ENCODE results near the gene DUSP11.
A peak's percentile ranks its signal among the peaks of the same experiment; 100 is the strongest.
"Not testable (repeated sequence)": the region's sequence is repeated elsewhere in the genome, so short reads cannot be mapped to it uniquely, and the experiment has no call there.

DUSP11 gene

DNA sequence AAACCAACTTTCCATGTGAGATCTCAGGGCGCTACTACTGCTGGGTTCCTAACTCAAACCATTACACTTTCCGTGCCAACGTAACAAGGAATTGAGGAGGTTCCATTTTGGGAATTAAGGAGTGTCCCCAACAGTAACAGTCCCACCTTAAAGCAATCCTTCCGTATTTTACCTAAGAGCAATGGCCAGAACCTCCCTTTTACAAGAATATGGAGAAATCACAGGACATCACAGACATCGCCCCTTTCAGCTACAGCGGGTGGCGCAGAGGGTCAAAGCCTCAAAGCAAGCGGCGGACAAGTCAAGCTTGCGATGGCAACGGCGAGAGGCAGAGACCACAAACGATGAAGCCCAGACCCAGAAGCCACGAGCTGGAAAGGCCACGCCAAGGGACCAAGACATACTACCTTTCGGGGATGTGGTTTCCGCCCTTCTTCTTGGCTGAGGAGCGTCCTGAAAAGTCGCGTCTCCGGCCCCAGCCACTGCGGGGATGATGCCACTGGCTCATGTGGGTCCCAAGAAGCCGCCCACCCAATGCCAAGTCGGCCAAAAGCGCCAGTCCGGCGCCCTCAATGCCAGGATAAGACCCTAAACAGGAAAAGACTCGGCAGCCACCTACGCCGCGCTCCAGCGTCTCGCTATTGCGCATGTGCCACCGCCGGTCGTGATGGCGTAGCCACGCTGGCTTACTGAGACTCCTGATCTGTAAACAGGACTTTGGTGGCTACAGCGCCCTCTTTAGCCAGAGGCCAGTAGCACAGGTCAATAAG is at the start of gene DUSP11:
TSS of gene DUSP11 (minus strand) at position 637 of the 770 bp plus-strand sequence. CDS start at position 508, 129 bp downstream.
- DNase-seq = peak; percentile 72 to 85

GRCh38 chr2:73828818-73829570 is 49.1 kb upstream of the DUSP11 start, which contains the start of gene STAMBP:
Gene STAMBP, plus strand, starts transcription at chr2:73828961. Its CDS starts 1,896 bp downstream, at chr2:73830857.
- peak; percentile 56 to 78 for DNase-seq

GRCh38 chr2:73828389-73828817 is 48.5 kb upstream of the DUSP11 start:
- no peak for DNase-seq

DNA sequence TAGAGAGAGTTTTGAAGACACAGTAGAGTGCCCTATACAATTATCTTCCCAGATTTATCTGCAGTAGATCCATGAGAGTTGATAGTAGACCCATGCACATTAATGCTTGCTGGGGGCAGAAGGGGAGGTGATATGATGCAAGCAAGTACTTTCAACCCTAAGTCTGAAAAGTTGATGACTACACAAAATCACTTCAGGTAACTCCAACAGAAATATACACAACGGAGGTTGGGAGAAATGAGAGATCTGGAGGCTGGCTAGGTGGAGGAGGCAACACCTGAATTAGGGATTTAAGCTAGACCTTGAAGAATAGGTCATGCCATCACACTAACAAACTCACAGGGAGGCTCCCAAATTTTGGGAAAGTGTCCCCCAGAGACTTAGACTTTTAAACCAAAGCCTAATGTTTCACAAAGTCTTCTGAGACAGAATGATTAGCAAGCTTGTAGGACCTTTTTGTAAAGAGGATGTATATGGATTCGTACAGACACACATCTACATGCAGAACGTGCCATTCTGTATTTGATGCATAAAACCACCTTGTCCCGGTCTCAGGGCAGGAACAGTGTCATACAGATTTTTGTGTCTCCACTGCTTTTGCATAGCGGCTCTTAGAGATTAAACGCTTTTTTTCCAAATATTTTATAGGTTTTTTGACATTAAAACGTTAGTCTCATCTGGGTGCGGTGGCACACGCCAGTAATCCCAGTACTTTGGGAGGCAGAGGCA is 47.9 kb upstream of the DUSP11 start:
- no peak for DNase-seq

DNA sequence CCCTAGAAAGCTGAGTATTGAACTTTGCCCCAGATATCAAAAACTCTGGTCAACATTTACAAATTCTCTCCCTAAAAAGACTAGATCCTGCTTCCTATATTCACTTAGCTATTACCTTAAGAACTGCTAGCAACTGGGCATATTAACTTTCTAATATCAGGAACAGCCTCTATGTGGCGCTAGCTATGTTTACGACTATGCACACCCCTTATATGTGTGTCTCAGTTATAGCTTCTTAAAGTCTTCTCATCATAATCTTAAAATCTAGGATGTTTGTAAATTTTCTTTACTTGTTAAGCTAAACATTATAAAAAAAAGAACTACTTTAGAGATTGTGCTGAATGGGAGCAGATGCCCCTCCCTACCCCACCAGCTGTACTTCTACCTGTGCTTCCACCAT is 47.1 kb upstream of the DUSP11 start:
- no peak for DNase-seq

DNA sequence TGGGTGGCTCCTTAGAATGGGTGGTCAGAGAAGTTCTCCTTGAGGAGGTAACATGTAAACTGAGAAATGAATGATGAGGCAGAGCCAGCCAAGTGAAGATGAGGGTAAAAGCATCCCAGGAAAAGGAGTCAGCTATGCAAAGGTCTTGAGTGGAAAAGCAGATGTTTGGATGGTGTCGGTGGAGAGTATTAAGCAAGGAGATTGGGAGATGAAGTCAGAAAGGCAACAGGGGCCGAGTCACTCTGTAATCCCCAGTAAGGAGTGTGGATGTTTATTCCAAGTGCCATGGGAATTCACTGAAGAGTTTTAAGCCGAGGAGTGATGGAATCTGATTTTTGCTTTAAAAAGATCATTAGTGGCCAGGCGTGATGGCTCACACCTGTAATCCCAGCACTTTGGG is 45.5 kb upstream of the DUSP11 start:
- no peak for DNase-seq

GRCh38 chr2:73823916-73824523 is 44.1 kb upstream of the DUSP11 start:
- peak in 1 of 2 experiments; percentile 17 for DNase-seq

- DNase-seq = no peak
Observed at GRCh38 chr2:73823416-73823815, 43.5 kb upstream of the DUSP11 start.

GRCh38 chr2:73822991-73823390 is 43.1 kb upstream of the DUSP11 start:
- no peak for DNase-seq

- no peak for DNase-seq
Observed at GRCh38 chr2:73822276-73822675, 42.4 kb upstream of the DUSP11 start.

DNA sequence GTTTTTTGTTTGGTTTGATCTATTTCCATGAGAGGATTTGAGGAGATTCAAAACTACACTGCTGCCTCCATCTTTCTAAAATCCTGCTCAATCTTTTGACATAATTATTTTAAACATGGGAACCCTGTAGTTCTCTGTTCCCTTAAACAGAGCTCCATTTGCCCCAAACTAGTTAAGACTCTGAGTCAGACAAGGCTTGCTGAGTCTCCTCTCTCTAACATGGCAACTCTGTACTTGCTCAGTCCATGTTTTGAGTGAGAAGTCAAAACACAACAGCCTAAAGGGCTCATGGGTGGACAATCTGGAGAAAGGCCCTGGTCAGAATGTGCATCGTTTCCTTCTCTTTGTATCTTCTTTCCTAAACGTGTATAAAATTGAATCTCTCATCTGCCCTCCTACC is 41.8 kb upstream of the DUSP11 start:
- no peak for DNase-seq

- DNase-seq = no peak
Observed at GRCh38 chr2:73821227-73821626, 41.3 kb upstream of the DUSP11 start.

DNA sequence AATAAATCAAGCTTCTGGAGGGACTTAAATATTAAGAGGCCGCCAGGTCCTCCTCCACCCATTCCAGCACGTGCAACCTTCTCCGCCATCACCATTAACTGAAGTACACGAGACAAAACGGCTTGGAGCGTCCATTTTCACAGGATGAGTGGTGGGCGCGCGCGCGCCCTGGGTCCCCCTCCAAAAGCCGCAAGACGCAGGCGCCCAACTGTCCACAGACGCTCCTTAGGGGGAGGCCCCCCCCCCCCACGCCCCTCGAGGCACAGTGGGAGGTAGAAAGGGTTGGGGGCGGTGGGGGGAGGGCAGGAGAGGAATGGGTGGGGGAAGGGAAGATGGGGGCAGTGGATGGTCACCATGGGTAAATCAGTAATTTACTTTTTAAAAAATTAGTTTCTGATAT is 38.4 kb upstream of the DUSP11 start:
- DNase-seq = no peak

GRCh38 chr2:73812635-73813034 is 32.7 kb upstream of the DUSP11 start:
- no peak for DNase-seq

DNA sequence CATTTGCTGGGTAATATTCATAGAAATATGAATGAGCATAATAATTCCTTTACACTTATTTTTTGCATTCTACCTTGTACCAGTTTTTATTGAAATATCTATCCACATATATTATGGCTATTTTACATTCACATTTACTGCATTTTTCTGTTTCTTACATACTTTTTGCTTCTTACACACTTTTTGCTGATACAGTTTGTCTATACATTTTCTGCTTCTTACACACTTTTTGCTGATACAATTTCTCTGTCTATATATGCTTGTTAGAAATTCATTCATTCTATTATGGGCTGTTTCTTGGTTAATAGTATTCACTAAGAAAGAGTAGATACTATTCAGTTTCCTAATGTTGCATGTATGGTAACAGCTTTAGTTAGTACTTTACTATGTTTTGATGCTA is 32.0 kb upstream of the DUSP11 start:
- DNase-seq = no peak

- DNase-seq = not testable (repeated sequence)
Observed at GRCh38 chr2:73783883-73784282, 4.0 kb upstream of the DUSP11 start, which contains the start of gene C2orf78. Gene C2orf78, plus strand, starts transcription at chr2:73784183. Its CDS starts 127 bp downstream, at chr2:73784310.

DNA sequence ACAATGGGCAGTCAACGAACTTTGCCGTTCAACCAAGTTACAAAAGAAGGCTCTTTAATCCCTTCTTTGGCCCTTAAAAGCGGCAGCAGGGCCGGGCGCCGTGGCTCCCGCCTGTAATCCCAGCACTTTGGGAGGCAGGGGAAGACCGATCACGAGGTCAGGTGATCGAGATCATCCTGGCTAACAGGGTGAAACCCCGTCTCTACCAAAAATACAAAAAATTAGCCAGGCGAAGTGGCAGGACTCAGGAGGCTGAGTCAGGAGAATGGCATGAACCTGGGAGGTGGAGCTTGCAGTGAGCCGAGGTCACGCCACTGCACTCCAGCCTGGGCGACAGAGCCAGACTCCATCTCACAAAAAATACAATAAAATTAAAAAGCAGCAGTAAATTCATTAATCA is 3.5 kb upstream of the DUSP11 start:
- not testable (repeated sequence) for DNase-seq

GRCh38 chr2:73780237-73780582 is 307 bp upstream of the DUSP11 start:
- DNase-seq = no peak

DNA sequence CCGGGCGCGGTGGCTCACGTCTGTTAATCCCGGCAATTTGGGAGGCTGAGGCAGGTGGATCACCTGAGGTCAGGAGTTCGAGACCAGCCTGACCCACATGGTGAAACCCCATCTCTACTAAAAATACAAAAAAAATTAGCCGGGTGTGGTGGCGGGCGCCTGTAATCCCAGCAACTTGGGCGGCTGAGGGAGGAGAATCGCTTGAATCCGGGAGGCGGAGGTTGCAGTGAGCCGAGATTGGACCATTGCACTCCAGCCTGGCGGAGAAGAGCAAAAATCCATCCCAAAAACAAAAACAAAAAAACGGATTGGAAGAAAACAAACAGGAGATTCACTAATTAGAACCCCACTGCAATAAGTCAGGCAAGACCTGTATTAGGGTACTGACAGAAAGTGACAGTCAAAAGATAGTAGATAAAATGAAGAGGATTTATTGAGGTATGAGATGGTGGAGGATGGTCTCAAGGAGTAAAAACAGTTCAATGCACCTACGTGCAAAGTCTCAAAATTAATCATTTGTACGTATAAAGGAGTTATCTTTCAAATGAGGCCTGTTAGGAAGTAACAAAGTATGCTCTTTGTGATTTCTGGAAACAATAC is 936 bp downstream of the DUSP11 start:
- DNase-seq = not testable (repeated sequence)

- DNase-seq = no peak
Observed at GRCh38 chr2:73776869-73777519, 2.9 kb downstream of the DUSP11 start.

- DNase-seq = no peak
Observed at GRCh38 chr2:73776381-73776780, 3.5 kb downstream of the DUSP11 start.

- no peak for DNase-seq
Observed at GRCh38 chr2:73772819-73773218, 7.1 kb downstream of the DUSP11 start.
